Lung (tissue), 12 donors: Measurements from ENCODE around the gene ANKRD13B. TPM values are rescaled to one million over a fixed set of nuclear protein-coding genes. Genes with fewer than 3 reads are reported as not detected.

ENCODE experiments used
- ATAC-seq: fragments of 200-7000 bp; cut with Tn5 transposase; one replicate; pipeline ENCODE4 v1.9.1; 2020; ENCODE audit warnings: moderate number of reproducible peaks; ENCODE audit not compliant: insufficient read depth, low FRiP score
- DNase-seq, 3 donors: peaks; one replicate each; pipeline ENCODE4 v3.0.0-alpha.2; 2013 to 2017
- H3K27ac ChIP-seq, 2 donors: one replicate each; pipeline ENCODE4 v1.5.1; 2013; ENCODE audit warnings: mild to moderate bottlenecking in 2 of 2, moderate library complexity in 2 of 2, control low read depth in 1 of 2, inconsistent platforms in 1 of 2, low read depth in 1 of 2, low read length in 1 of 2
- H3K27me3 ChIP-seq, 3 donors: one replicate each; pipeline ENCODE4 v1.5.1; 2013; ENCODE audit warnings: low read length in 2 of 3; ENCODE audit not compliant: control insufficient read depth in 3 of 3, insufficient read depth in 3 of 3
- H3K36me3 ChIP-seq, 4 donors: one replicate each; pipeline ENCODE4 v1.5.1; 2013; ENCODE audit warnings: low read length in 4 of 4, mild to moderate bottlenecking in 1 of 4, moderate library complexity in 1 of 4; ENCODE audit not compliant: control insufficient read depth in 4 of 4, insufficient read depth in 4 of 4
- H3K4me1 ChIP-seq, 5 donors: one replicate each; pipeline ENCODE4 v1.5.1; 2013; ENCODE audit warnings: low read length in 5 of 5, mild to moderate bottlenecking in 2 of 5, moderate library complexity in 1 of 5; ENCODE audit not compliant: control insufficient read depth in 5 of 5, insufficient read depth in 5 of 5
- H3K4me3 ChIP-seq: one replicate; pipeline ENCODE4 v1.5.1; 2013; ENCODE audit warnings: mild to moderate bottlenecking, control low read depth, moderate library complexity
- H3K9ac ChIP-seq, 2 donors: one replicate each; pipeline ENCODE4 v1.5.1; 2013; ENCODE audit warnings: low read length in 2 of 2, control low read depth in 1 of 2; ENCODE audit not compliant: insufficient read depth in 1 of 2
- H3K9me3 ChIP-seq, 4 donors: one replicate each; pipeline ENCODE4 v1.5.1; 2013; ENCODE audit warnings: low read length in 3 of 4, mild to moderate bottlenecking in 1 of 4, moderate library complexity in 1 of 4; ENCODE audit not compliant: control insufficient read depth in 4 of 4, insufficient read depth in 3 of 4
- CTCF ChIP-seq: IDR thresholded peaks from 2 replicates; pipeline ENCODE4 v1.5.1; 2012; ENCODE audit warnings: mild to moderate bottlenecking; ENCODE audit errors: control extremely low read depth, extremely low read depth
- WGBS, 2 donors: extraction: QIAGEN DNeasy Blood & Tissue Kit; methylation state at CpG; one replicate each; pipeline ENCODE4 v1.1.7; 2013; 5-methylcytosine and 5-hydroxymethylcytosine counted together
- polyA plus RNA-seq, 2 donors: library from polyadenylated mRNA; stranded (reverse); fragments of 200-250 nt; gene quantifications; one replicate each; pipeline ENCODE4 v1.2.1, GENCODE V29; 2013
- total RNA-seq, 2 donors: library from RNA; depleted of rRNA in 1 of 2; stranded (reverse); fragments of >200 nt in 1 of 2; gene quantifications; one replicate each; pipeline ENCODE4 v1.2.1, GENCODE V29; 2014 to 2021
- donor health status: control.
- donor health status: control.
- donor health status: Bipolar disorder and iron deficiency.
- donor health status: healthy.
- donor health status: DM: yes; HTN: yes; CAD: no.

Gene ANKRD13B
- total and polyA plus RNA-seq, 4 donors = 2.7 to 6.9 (median 4.9) TPM

GRCh38 chr17:29597361-29598172 is 4.6 kb downstream of the ANKRD13B start:
- H3K4me3 ChIP-seq = no peak overlapping the region
- H3K27ac ChIP-seq = no peak overlapping the region
- no peaks in the 10 kb centered on the region for H3K9me3 ChIP-seq
- H3K9ac ChIP-seq = no peak overlapping the region
- H3K36me3 ChIP-seq = no peaks in the 10 kb centered on the region
- peaks cover 0 to 31% (median 2%) of the 10 kb centered on the region in 5 donors for H3K4me1 ChIP-seq
- DNase-seq (no peak), ATAC-seq (no peak)
- H3K27me3 ChIP-seq = no peaks in the 10 kb centered on the region
- TF ChIP-seq CTCF = no peak
- WGBS, 2 donors = 80 to 82% methylated on average over 13 of the region's 13 CpGs

- no peak overlapping the region for H3K9ac ChIP-seq
- H3K27me3 ChIP-seq = no peaks in the 10 kb centered on the region
- ATAC-seq (no peak), DNase-seq (peak; percentile 16 to 41 (median 37))
- 95 to 97% methylated on average over 6 of the region's 6 CpGs for WGBS, 2 donors
- H3K36me3 ChIP-seq = no peaks in the 10 kb centered on the region
- H3K4me1 ChIP-seq = no peaks in the 10 kb centered on the region
- no peak overlapping the region for H3K27ac ChIP-seq
- no peak for TF ChIP-seq CTCF
- H3K4me3 ChIP-seq = no peak overlapping the region
- H3K9me3 ChIP-seq = no peaks in the 10 kb centered on the region
These were observed 10.3 kb downstream of the ANKRD13B start for GRCh38 chr17:29603109-29603674.

GRCh38 chr17:29607557-29608195 is 14.7 kb downstream of the ANKRD13B start:
- DNase-seq (no peak), ATAC-seq (no peak)
- Histone ChIP-seq H3K27me3 (peaks cover 0 to 4% (median 0%) of the 10 kb centered on the region in 3 donors), H3K4me1 (no peaks in the 10 kb centered on the region), H3K36me3 (no peaks in the 10 kb centered on the region), H3K4me3 (no peak overlapping the region), H3K9me3 (no peaks in the 10 kb centered on the region), H3K27ac (no peak overlapping the region), H3K9ac (no peak overlapping the region)
- TF ChIP-seq CTCF = no peak
- WGBS, 2 donors = 94% methylated on average over 29 of the region's 29 CpGs
